Spinal cord (tissue), 10 donors: ENCODE data around the gene HIVEP2. TPM values are rescaled to one million over a fixed set of nuclear protein-coding genes. Genes with fewer than 3 reads are reported as not detected.

Source experiments
- DNase-seq, 6 donors: peaks; one replicate each; pipeline versions ENCODE4 v3.0.0 to v3.0.0-alpha.2; 2013 to 2015; ENCODE audit warnings: low spot score in 6 of 6, low read depth in 4 of 6
- H3K27ac ChIP-seq: one replicate; pipeline ENCODE4 v1.5.1; 2013; ENCODE audit warnings: low read depth, low read length, control low read depth
- H3K27me3 ChIP-seq: one replicate; pipeline ENCODE4 v1.6.1; 2013; ENCODE audit warnings: low read length; ENCODE audit not compliant: control insufficient read depth, insufficient read depth
- H3K36me3 ChIP-seq: one replicate; pipeline ENCODE4 v1.6.1; 2013; ENCODE audit warnings: low read length; ENCODE audit not compliant: control insufficient read depth, insufficient read depth
- H3K4me1 ChIP-seq: one replicate; pipeline ENCODE4 v1.6.1; 2013; ENCODE audit warnings: low read length; ENCODE audit not compliant: control insufficient read depth, insufficient read depth
- H3K4me3 ChIP-seq: one replicate; pipeline ENCODE4 v1.5.1; 2013; ENCODE audit warnings: low read depth, low read length, control low read depth
- H3K9me3 ChIP-seq: one replicate; pipeline ENCODE4 v1.6.1; 2013; ENCODE audit warnings: low read length; ENCODE audit not compliant: control insufficient read depth, insufficient read depth
- WGBS: methylation state at CpG from one replicate; pipeline ENCODE4 v1.1.5; 2013; ENCODE audit warnings: missing lambda C conversion rate; ENCODE audit not compliant: insufficient coverage; 5-methylcytosine and 5-hydroxymethylcytosine counted together
- polyA plus RNA-seq, 2 donors: library from polyadenylated mRNA; unstranded; fragments of 120-200 nt; gene quantifications; one replicate each; pipeline ENCODE4 v1.2.1, GENCODE V29; 2013; ENCODE audit not compliant: insufficient read length in 2 of 2
- total RNA-seq, 2 donors: library from RNA; depleted of rRNA in 1 of 2; stranded (reverse); fragments of 120-200 nt in 1 of 2; fragments of >200 nt in 1 of 2; gene quantifications; one replicate each; pipeline versions ENCODE4 v1.2.3 to v1.2.4, GENCODE V29; 2013 to 2014
- donor health status: healthy.

Gene HIVEP2
- total and polyA plus RNA-seq, 4 donors, result 22.9 to 53.8 (median 28.2) TPM

DNA sequence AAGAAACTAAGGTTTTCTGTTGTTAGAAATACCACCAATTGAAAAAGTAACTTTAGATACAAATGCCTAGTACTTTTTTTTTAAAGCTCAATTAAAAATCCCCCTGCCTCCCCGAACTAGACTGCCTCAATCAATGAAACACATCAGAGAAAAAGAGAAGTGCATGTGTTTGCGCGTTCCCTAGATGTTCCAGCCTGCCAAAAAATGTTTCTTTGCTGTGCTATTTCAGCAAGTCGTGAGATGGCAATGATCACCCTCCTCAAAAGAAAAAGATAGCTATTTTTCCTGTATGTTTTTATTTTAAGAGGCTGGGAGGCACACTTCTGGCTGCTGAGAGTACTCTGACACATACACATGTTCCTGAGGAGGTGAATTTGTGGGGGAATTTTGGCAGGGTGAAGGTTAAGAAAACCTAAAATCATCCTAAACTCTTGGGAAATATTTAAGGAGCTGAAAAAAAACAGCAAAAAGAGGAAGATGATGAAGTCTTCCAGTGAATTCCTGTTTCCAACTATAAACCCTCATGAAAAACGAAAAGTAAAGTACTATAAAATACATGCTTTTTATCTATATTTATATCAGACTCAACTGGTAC lies 114.8 kb downstream of the HIVEP2 start:
- no CpG with 5 or more reads among the region's 5 CpGs for WGBS
- Histone ChIP-seq H3K4me1 (no peaks in the 10 kb centered on the region), H3K36me3 (no peaks in the 10 kb centered on the region), H3K9me3 (no peaks in the 10 kb centered on the region), H3K27ac (no peak overlapping the region), H3K27me3 (no peaks in the 10 kb centered on the region), H3K4me3 (no peak overlapping the region)
- peak in 1 of 6 donors; percentile 80 for DNase-seq

DNA sequence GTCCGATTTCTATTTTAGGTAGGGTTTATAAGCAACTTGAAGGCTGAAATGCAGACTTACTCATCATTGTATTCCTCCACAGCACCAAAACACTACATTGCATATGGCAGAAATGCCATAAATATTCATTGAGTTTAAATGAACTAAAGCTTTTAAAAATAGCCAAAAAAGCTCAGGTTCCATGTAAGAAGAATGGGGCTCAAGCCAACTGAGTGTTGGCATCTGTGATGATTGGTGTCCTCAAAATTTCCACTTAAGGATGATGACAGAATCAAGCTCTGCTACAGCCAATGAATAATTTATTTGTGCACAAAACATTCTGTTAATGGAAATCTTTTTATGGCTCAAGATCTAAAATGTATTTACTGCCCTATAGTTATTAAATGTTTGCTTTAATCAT lies 115.4 kb downstream of the HIVEP2 start:
- Histone ChIP-seq H3K27ac (no peak overlapping the region), H3K4me1 (no peaks in the 10 kb centered on the region), H3K36me3 (no peaks in the 10 kb centered on the region), H3K9me3 (no peaks in the 10 kb centered on the region), H3K27me3 (no peaks in the 10 kb centered on the region), H3K4me3 (no peak overlapping the region)
- peak in 1 of 6 donors; percentile 90 for DNase-seq
- WGBS, result no CpG with 5 or more reads among the region's 1 CpG

DNA sequence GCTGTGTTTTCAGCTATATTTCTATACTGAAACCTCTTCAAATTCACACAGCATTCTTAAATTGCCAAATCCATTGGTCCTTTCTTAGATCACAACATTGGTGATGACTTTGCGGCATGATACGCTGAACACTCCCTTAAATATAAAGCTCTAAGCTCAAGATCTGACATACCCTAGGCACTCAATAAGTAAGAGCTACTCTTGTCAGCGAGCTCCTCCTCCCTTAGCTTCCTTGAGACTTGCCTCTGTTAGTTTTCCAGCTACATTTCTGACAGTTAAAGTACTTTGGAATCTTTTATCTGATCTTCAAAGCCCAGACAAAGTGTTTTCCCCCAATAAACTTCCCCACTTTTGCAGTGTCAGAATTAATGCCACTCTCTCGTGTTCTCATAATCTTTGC lies 117.0 kb downstream of the HIVEP2 start:
- DNase-seq, result no peak
- no peaks in the 10 kb centered on the region for H3K27me3 ChIP-seq
- H3K4me3 ChIP-seq, result no peak overlapping the region
- H3K4me1 ChIP-seq, result peaks cover under 1% of the 10 kb centered on the region
- no peaks in the 10 kb centered on the region for H3K36me3 ChIP-seq
- no peak overlapping the region for H3K27ac ChIP-seq
- H3K9me3 ChIP-seq, result no peaks in the 10 kb centered on the region
- WGBS, result 100% methylated on average over 4 of the region's 4 CpGs

DNA sequence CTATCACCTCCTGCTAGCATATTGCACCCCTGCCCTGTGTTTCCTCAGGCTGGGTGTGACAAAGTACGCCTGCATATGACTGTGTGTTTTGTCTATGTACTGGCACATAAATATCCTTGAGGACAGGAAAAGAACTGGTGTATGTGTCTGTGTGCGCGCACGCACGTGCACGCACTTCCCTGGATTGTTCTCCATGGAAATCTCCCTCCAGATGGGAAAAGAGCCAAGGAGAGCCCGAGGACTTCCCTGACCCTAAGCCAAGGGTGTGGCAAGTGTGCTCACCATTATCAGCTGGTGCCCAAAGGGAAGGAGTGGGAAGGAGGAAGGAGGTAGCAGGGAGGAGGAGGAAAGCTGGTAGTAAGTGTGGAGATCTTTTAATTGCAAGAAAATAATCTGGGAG lies 117.6 kb downstream of the HIVEP2 start:
- no peak for DNase-seq
- WGBS, result 95% methylated on average over 5 of the region's 7 CpGs
- H3K27me3 ChIP-seq, result no peaks in the 10 kb centered on the region
- no peaks in the 10 kb centered on the region for H3K36me3 ChIP-seq
- peaks cover 3% of the 10 kb centered on the region for H3K4me1 ChIP-seq
- no peak overlapping the region for H3K27ac ChIP-seq
- H3K4me3 ChIP-seq, result no peak overlapping the region
- H3K9me3 ChIP-seq, result no peaks in the 10 kb centered on the region

DNA sequence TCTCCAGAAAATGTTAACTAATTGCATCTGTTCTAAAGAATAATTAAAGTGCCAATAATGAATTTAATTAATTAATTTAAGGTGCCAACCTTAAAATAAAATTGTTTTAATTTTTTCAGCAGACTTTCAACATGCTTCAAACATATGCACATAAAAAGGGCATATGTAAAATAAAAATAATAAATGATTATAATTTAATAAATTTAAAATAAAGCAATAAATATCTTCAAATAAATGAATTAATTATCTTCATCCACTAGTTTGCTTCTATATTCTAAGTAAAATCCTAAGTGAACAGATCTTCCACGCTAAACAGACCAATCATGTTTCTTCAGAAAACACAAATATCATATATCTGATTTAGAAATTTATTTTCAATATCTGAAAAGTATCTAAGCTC lies 119.2 kb downstream of the HIVEP2 start:
- no peaks in the 10 kb centered on the region for H3K36me3 ChIP-seq
- no peaks in the 10 kb centered on the region for H3K9me3 ChIP-seq
- peaks cover 3% of the 10 kb centered on the region for H3K4me1 ChIP-seq
- no CpG with 5 or more reads among the region's 1 CpG for WGBS
- DNase-seq, result no peak
- no peak overlapping the region for H3K27ac ChIP-seq
- H3K27me3 ChIP-seq, result no peaks in the 10 kb centered on the region
- no peak overlapping the region for H3K4me3 ChIP-seq

DNA sequence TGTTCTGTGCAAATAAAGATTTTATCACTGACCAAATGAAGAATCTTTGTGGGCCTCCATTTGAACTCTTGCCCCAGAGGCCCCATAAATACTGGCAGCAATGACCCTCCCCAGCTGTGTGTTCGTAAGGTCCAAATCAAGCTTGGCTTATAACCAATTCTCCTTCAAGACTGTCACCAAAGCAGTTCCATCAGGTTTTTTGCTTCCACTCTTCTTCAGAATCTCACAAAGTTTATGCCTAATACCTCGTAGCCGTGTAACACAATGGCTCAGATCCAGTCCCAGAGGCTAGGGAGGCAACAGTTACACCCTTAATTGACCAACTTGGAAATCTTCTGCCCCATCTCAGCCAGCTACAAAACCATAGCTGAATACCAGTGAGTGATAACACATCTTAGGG lies 120.5 kb downstream of the HIVEP2 start:
- Histone ChIP-seq H3K27me3 (no peaks in the 10 kb centered on the region), H3K27ac (no peak overlapping the region), H3K9me3 (no peaks in the 10 kb centered on the region), H3K4me1 (peaks cover 7% of the 10 kb centered on the region), H3K36me3 (no peaks in the 10 kb centered on the region), H3K4me3 (no peak overlapping the region)
- WGBS, result 14% methylated on average over 3 of the region's 3 CpGs
- DNase-seq, result no peak

DNA sequence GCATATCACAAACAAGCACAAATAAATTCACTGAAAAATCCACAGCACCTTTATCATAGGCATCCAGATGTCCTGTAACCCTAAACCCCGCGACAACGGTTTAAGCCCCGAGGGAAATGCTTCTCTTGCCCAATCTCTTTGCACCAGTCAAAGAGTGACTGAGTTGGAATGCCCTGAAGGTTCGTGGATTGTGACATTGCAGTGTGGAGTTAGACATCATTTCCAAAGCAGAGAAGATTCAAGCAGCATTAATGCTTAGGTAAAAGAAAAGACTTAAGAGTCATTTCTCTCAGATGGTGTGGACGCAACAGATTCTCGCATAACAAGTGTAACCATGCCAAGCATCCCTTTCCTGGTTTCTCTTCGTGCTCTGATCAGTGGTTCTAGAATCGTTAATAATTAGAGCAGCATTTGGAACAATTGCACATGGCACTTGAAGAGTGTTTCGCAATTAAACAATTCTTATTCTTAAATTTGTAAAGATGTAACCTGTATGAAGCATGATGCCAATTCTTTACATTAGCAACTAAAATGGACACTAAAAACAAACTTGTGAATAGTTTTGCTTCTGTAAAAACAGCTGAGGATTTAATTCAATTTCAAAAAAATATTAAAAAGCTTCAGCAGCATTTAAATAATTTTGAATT lies 121.6 kb downstream of the HIVEP2 start:
- H3K27ac ChIP-seq, result no peak overlapping the region
- no peak overlapping the region for H3K4me3 ChIP-seq
- no peaks in the 10 kb centered on the region for H3K36me3 ChIP-seq
- no peaks in the 10 kb centered on the region for H3K27me3 ChIP-seq
- no peaks in the 10 kb centered on the region for H3K9me3 ChIP-seq
- peaks cover 7% of the 10 kb centered on the region for H3K4me1 ChIP-seq
- DNase-seq, result peak in 1 of 6 donors; percentile 35
- 80% methylated on average over 3 of the region's 10 CpGs for WGBS

DNA sequence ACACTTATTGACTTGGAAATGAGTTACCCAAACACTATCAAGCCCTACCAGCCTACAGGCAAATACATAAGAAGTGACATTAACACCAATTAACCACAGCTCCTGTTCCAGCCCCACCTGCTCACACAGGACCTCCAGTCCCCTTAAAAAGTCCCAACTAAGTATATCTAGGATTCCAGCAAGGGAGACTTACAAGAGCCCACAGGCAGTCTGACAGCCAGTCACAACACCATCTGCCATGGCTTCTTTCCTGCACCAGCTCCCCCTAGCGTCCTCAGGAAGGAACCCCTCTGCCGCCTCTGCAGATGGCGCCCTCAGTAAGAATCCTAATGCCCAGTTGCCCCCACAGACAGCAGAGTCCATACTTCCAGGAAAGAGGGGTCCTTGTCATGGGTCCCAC lies 122.1 kb downstream of the HIVEP2 start:
- no peaks in the 10 kb centered on the region for H3K36me3 ChIP-seq
- peaks cover 7% of the 10 kb centered on the region for H3K4me1 ChIP-seq
- WGBS, result 73% methylated on average over 3 of the region's 3 CpGs
- H3K9me3 ChIP-seq, result no peaks in the 10 kb centered on the region
- H3K4me3 ChIP-seq, result no peak overlapping the region
- DNase-seq, result peak in 1 of 6 donors; percentile 91
- H3K27ac ChIP-seq, result no peak overlapping the region
- H3K27me3 ChIP-seq, result no peaks in the 10 kb centered on the region

DNA sequence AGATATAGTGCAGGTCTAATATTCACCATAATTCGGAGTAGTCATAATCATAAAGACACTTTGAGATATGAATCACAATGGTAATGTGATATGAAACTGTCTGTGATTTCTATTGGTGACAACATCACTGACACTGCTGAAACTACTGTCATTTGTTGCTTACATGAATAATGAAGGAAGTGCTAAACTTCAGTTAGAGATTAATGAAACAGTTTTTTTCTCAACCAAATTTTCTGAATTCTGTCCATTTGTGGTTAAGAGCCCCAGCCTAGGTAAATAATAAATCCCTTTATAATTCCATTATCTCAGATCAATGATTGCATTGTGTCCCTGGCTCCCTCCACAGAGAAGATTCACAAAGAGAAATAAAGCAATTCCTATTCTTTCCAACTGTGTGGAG lies 122.6 kb downstream of the HIVEP2 start:
- WGBS, result no CpG with 5 or more reads among the region's 1 CpG
- Histone ChIP-seq H3K36me3 (no peaks in the 10 kb centered on the region), H3K4me1 (peaks cover 7% of the 10 kb centered on the region), H3K27ac (no peak overlapping the region), H3K27me3 (no peaks in the 10 kb centered on the region), H3K4me3 (no peak overlapping the region), H3K9me3 (no peaks in the 10 kb centered on the region)
- DNase-seq, result no peak

DNA sequence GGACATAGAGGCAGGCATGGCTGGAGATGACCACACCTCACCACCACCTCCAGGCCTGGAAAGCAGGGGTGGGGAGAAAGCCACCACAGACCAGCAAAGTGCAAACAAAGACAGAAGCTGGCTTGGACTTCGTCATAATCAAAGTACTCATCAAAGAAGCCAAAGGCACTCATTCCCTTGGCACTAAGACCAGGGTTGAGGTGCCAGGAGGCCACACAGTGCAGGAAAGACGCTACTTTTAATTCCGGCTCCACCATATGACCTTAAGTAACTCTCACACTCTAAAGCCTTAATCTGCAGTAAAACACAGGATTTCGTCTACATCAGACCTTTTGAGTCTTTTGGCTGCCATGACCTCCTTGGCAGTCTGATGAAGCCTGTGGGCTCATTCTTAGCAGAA lies 123.1 kb downstream of the HIVEP2 start:
- Histone ChIP-seq H3K27me3 (no peaks in the 10 kb centered on the region), H3K4me1 (peaks cover 7% of the 10 kb centered on the region), H3K36me3 (no peaks in the 10 kb centered on the region), H3K9me3 (no peaks in the 10 kb centered on the region), H3K27ac (no peak overlapping the region), H3K4me3 (no peak overlapping the region)
- peak in 1 of 6 donors; percentile 80 for DNase-seq
- 70% methylated on average over 4 of the region's 4 CpGs for WGBS
